HEK293 (cell line): ENCODE data around the gene GHRH.

Experiments used
- CTCF ChIP-seq: fragments of 450-650 bp; formaldehyde crosslinking; IDR thresholded peaks from 2 replicates; pipeline ENCODE4 v1.5.1; 2016; ENCODE audit warnings: missing biosample characterization, missing genetic modification characterization
- ZNF114 ChIP-seq: fragments of 450-650 bp; formaldehyde crosslinking; IDR thresholded peaks from 2 replicates; pipeline ENCODE4 v1.5.0; 2017; ENCODE audit warnings: missing biosample characterization, missing genetic modification characterization
- ZNF354C ChIP-seq: fragments of 450-650 bp; formaldehyde crosslinking; IDR thresholded peaks from 2 replicates; pipeline ENCODE4 v1.5.1; 2016; ENCODE audit warnings: missing biosample characterization, missing genetic modification characterization, low read depth, borderline replicate concordance

- TF ChIP-seq CTCF (tag by site-specific recombination) (no peak), ZNF114 (tag by site-specific recombination) (no peak), ZNF354C (no peak)
These were observed 18.2 kb upstream of the GHRH start for GRCh38 chr20:37279820-37280219.
